DLD1 (cell line): ENCODE measurements around the gene SATB2.

Experiments used
- in situ Hi-C: cut with HindIII; loops from 2 replicates; pipeline ENCODE4 v1.10.0; 2017; ENCODE audit warnings: low sequenced_read_pairs

SATB2 gene

GRCh38 chr2:199466692-199467065, 8.9 kb upstream of the SATB2 start:
- in situ Hi-C loops: no loop called here

- in situ Hi-C loops: no loop called here
Measured at GRCh38 chr2:199465988-199466691, 8.4 kb upstream of the SATB2 start.

GRCh38 chr2:199465390-199465789, 7.7 kb upstream of the SATB2 start:
- in situ Hi-C loops: no loop called here

- in situ Hi-C loops: no loop called here
Measured at GRCh38 chr2:199464606-199465352, 7.0 kb upstream of the SATB2 start.

GRCh38 chr2:199463708-199464605, 6.2 kb upstream of the SATB2 start:
- in situ Hi-C loops: no loop called here

- in situ Hi-C loops: no loop called here
Measured at GRCh38 chr2:199462956-199463692, 5.4 kb upstream of the SATB2 start.

- in situ Hi-C loops: no loop called here
Measured at GRCh38 chr2:199462347-199462955, 4.7 kb upstream of the SATB2 start.

- in situ Hi-C loops: no loop called here
Measured at GRCh38 chr2:199461711-199462346, 4.1 kb upstream of the SATB2 start.

GRCh38 chr2:199460846-199461710, 3.3 kb upstream of the SATB2 start:
- in situ Hi-C loops: no loop called here

- in situ Hi-C loops: no loop called here
Measured at GRCh38 chr2:199460101-199460671, 2.4 kb upstream of the SATB2 start.

- in situ Hi-C loops: no loop called here
Measured at GRCh38 chr2:199459286-199460100, 1.8 kb upstream of the SATB2 start.

- in situ Hi-C loops: no loop called here
Measured at GRCh38 chr2:199458806-199459285, 1.1 kb upstream of the SATB2 start.

GRCh38 chr2:199458009-199458805, 468 bp upstream of the SATB2 start:
- in situ Hi-C loops: no loop called here

GRCh38 chr2:199456383-199457146, 1.2 kb downstream of the SATB2 start:
- in situ Hi-C loops: no loop called here

GRCh38 chr2:199455545-199456382, 2.0 kb downstream of the SATB2 start:
- in situ Hi-C loops: no loop called here
